Embryonic facial prominence (tissue), 1 donor: ENCODE data around the gene SLIT3.

ENCODE experiments used
- DNase-seq: peaks from one replicate; pipeline ENCODE4 v3.0.0-alpha.2; 2016; ENCODE audit errors: extremely low spot score

SLIT3 gene

GRCh38 chr5:169299191-169299662 is 1.7 kb downstream of the SLIT3 start:
- DNase-seq = no peak

- DNase-seq = no peak
These were observed 2.7 kb downstream of the SLIT3 start for GRCh38 chr5:169298193-169298592.

GRCh38 chr5:169296419-169297143 is 4.4 kb downstream of the SLIT3 start:
- no peak for DNase-seq

GRCh38 chr5:169295306-169295705 is 5.6 kb downstream of the SLIT3 start:
- DNase-seq = no peak

- DNase-seq = no peak
These were observed 6.3 kb downstream of the SLIT3 start for GRCh38 chr5:169294621-169295020.

GRCh38 chr5:169291877-169292276 is 9.1 kb downstream of the SLIT3 start:
- no peak for DNase-seq

GRCh38 chr5:169290895-169291294 is 10.0 kb downstream of the SLIT3 start:
- no peak for DNase-seq

GRCh38 chr5:169289520-169289919 is 11.4 kb downstream of the SLIT3 start:
- DNase-seq = no peak

- DNase-seq = no peak
These were observed 12.6 kb downstream of the SLIT3 start for GRCh38 chr5:169288066-169288930.

GRCh38 chr5:169287529-169287928 is 13.4 kb downstream of the SLIT3 start:
- DNase-seq = no peak

- DNase-seq = no peak
These were observed 14.2 kb downstream of the SLIT3 start for GRCh38 chr5:169286572-169287300.

- DNase-seq = no peak
These were observed 17.1 kb downstream of the SLIT3 start for GRCh38 chr5:169283887-169284286.

- no peak for DNase-seq
These were observed 19.3 kb downstream of the SLIT3 start for GRCh38 chr5:169281625-169282024.

- DNase-seq = no peak
These were observed 20.2 kb downstream of the SLIT3 start for GRCh38 chr5:169280696-169281095.

GRCh38 chr5:169280286-169280685 is 20.7 kb downstream of the SLIT3 start:
- no peak for DNase-seq

GRCh38 chr5:169279125-169279524 is 21.8 kb downstream of the SLIT3 start:
- no peak for DNase-seq

GRCh38 chr5:169273881-169274280 is 27.1 kb downstream of the SLIT3 start:
- no peak for DNase-seq

- no peak for DNase-seq
These were observed 27.5 kb downstream of the SLIT3 start for GRCh38 chr5:169273451-169273850.

GRCh38 chr5:169272731-169273427 is 28.1 kb downstream of the SLIT3 start:
- no peak for DNase-seq

GRCh38 chr5:169272111-169272510 is 28.8 kb downstream of the SLIT3 start:
- no peak for DNase-seq

GRCh38 chr5:169270827-169271226 is 30.1 kb downstream of the SLIT3 start:
- no peak for DNase-seq

GRCh38 chr5:169268019-169268418 is 32.9 kb downstream of the SLIT3 start:
- DNase-seq = no peak
